SJSA1 (cell line): ENCODE measurements around the gene AGPAT4. TPM values are rescaled to one million over a fixed set of nuclear protein-coding genes. Genes with fewer than 3 reads are reported as not detected.

ENCODE experiments used
- DNase-seq, 2 experiments: peaks; one replicate each; pipeline ENCODE4 v3.0.0-alpha.2; 2015 to 2020; ENCODE audit warnings: low spot score in 2 of 2, low read depth in 1 of 2
- H3K27ac ChIP-seq: fragments of 250-450 bp; sonication (Bioruptor Pico); 2 replicates; pipeline ENCODE4 v1.5.1; 2020; ENCODE audit warnings: mild to moderate bottlenecking, moderate library complexity
- H3K27me3 ChIP-seq: fragments of 250-450 bp; sonication (Bioruptor Pico); replicated peaks from 2 replicates; pipeline ENCODE4 v1.5.1; 2020; ENCODE audit warnings: mild to moderate bottlenecking, moderate library complexity
- H3K36me3 ChIP-seq: fragments of 250-450 bp; sonication (Bioruptor Pico); 2 replicates; pipeline ENCODE4 v1.5.1; 2020; ENCODE audit warnings: mild to moderate bottlenecking
- H3K4me1 ChIP-seq: fragments of 250-450 bp; sonication (Bioruptor Pico); replicated peaks from 2 replicates; pipeline ENCODE4 v1.6.1; 2021; ENCODE audit warnings: mild to moderate bottlenecking
- H3K4me3 ChIP-seq: fragments of 250-450 bp; sonication (Bioruptor Pico); 2 replicates; pipeline ENCODE4 v1.5.1; 2020; ENCODE audit warnings: mild to moderate bottlenecking
- H3K9me3 ChIP-seq: fragments of 250-450 bp; sonication (Bioruptor Pico); replicated peaks from 2 replicates; pipeline ENCODE4 v1.5.1; 2020; ENCODE audit warnings: mild to moderate bottlenecking
- total RNA-seq: library from RNA; depleted of rRNA; stranded (reverse); fragments of >200 nt; shearing (Covaris generic); gene quantifications from 2 replicates; pipeline ENCODE4 v1.2.3, GENCODE V29; 2014

Gene AGPAT4
- total RNA-seq, 1 experiment from 2014 or later: 6.2 TPM

GRCh38 chr6:161163466-161164181, 110.2 kb downstream of the AGPAT4 start:
- H3K4me1 ChIP-seq: peaks cover 6% of the 10 kb centered on the region
- no peaks in the 10 kb centered on the region for H3K9me3 ChIP-seq
- peaks cover 14% of the 10 kb centered on the region; the same call in 1 of the 2 replicates for H3K36me3 ChIP-seq
- no peak overlapping the region for H3K4me3 ChIP-seq
- H3K27me3 ChIP-seq: no peaks in the 10 kb centered on the region
- DNase-seq: peak in 1 of 2 experiments; percentile 27
- H3K27ac ChIP-seq: no peak overlapping the region

GRCh38 chr6:161162722-161163121, 111.1 kb downstream of the AGPAT4 start:
- no peak overlapping the region for H3K27ac ChIP-seq
- DNase-seq: peak in 1 of 2 experiments; percentile 27
- H3K9me3 ChIP-seq: no peaks in the 10 kb centered on the region

GRCh38 chr6:161161889-161162624, 111.8 kb downstream of the AGPAT4 start:
- no peak overlapping the region for H3K4me3 ChIP-seq
- no peaks in the 10 kb centered on the region for H3K9me3 ChIP-seq
- no peaks in the 10 kb centered on the region for H3K27me3 ChIP-seq
- DNase-seq: peak in 1 of 2 experiments; percentile 28
- peaks cover 17% of the 10 kb centered on the region; the same call in 1 of the 2 replicates for H3K36me3 ChIP-seq
- no peaks in the 10 kb centered on the region for H3K4me1 ChIP-seq
- no peak overlapping the region for H3K27ac ChIP-seq

More at GRCh38 chr6:161162722-161163121, 111.1 kb downstream of the AGPAT4 start:
- Histone ChIP-seq H3K4me1 (no peaks in the 10 kb centered on the region), H3K4me3 (no peak overlapping the region), H3K27me3 (no peaks in the 10 kb centered on the region), H3K36me3 (peaks cover 17% of the 10 kb centered on the region; the same call in 1 of the 2 replicates)

- Histone ChIP-seq H3K27ac (no peak overlapping the region), H3K9me3 (no peaks in the 10 kb centered on the region), H3K4me3 (no peak overlapping the region), H3K27me3 (no peaks in the 10 kb centered on the region), H3K36me3 (peaks cover 17% of the 10 kb centered on the region; the same call in 1 of the 2 replicates), H3K4me1 (no peaks in the 10 kb centered on the region)
- DNase-seq: no peak
Measured at GRCh38 chr6:161161121-161161520, 112.7 kb downstream of the AGPAT4 start.

GRCh38 chr6:161154796-161155335, 119.0 kb downstream of the AGPAT4 start:
- Histone ChIP-seq H3K9me3 (no peaks in the 10 kb centered on the region), H3K4me3 (no peak overlapping the region), H3K4me1 (no peaks in the 10 kb centered on the region), H3K36me3 (peaks cover 8% of the 10 kb centered on the region), H3K27ac (no peak overlapping the region), H3K27me3 (no peaks in the 10 kb centered on the region)
- no peak for DNase-seq

- Histone ChIP-seq H3K4me3 (no peak overlapping the region), H3K36me3 (peaks cover 8% of the 10 kb centered on the region), H3K9me3 (no peaks in the 10 kb centered on the region), H3K27ac (no peak overlapping the region), H3K4me1 (no peaks in the 10 kb centered on the region), H3K27me3 (no peaks in the 10 kb centered on the region)
- DNase-seq: no peak
Measured at GRCh38 chr6:161153725-161154124, 120.1 kb downstream of the AGPAT4 start.

GRCh38 chr6:161152907-161153662, 120.8 kb downstream of the AGPAT4 start:
- DNase-seq: no peak
- H3K27me3 ChIP-seq: no peaks in the 10 kb centered on the region
- no peaks in the 10 kb centered on the region for H3K9me3 ChIP-seq

GRCh38 chr6:161152527-161152862, 121.4 kb downstream of the AGPAT4 start:
- Histone ChIP-seq H3K9me3 (no peaks in the 10 kb centered on the region), H3K36me3 (peaks cover 14% of the 10 kb centered on the region), H3K27me3 (no peaks in the 10 kb centered on the region), H3K4me1 (no peaks in the 10 kb centered on the region), H3K4me3 (no peak overlapping the region), H3K27ac (no peak overlapping the region)
- no peak for DNase-seq

More at GRCh38 chr6:161152907-161153662, 120.8 kb downstream of the AGPAT4 start:
- Histone ChIP-seq H3K27ac (no peak overlapping the region), H3K4me1 (no peaks in the 10 kb centered on the region), H3K36me3 (peaks cover 14% of the 10 kb centered on the region), H3K4me3 (no peak overlapping the region)

- Histone ChIP-seq H3K27me3 (no peaks in the 10 kb centered on the region), H3K4me3 (no peak overlapping the region), H3K36me3 (peaks cover 16% of the 10 kb centered on the region), H3K4me1 (no peaks in the 10 kb centered on the region), H3K27ac (no peak overlapping the region), H3K9me3 (no peaks in the 10 kb centered on the region)
- peak in 1 of 2 experiments; percentile 30 for DNase-seq
Measured at GRCh38 chr6:161151660-161152526, 122.0 kb downstream of the AGPAT4 start.

- H3K4me3 ChIP-seq: no peak overlapping the region
- no peaks in the 10 kb centered on the region for H3K9me3 ChIP-seq
- no peak overlapping the region for H3K27ac ChIP-seq
- no peaks in the 10 kb centered on the region for H3K4me1 ChIP-seq
- H3K36me3 ChIP-seq: peaks cover 16% of the 10 kb centered on the region
- H3K27me3 ChIP-seq: no peaks in the 10 kb centered on the region
- DNase-seq: no peak
Measured at GRCh38 chr6:161151059-161151645, 122.7 kb downstream of the AGPAT4 start.

- H3K9me3 ChIP-seq: no peaks in the 10 kb centered on the region
- no peak for DNase-seq
- H3K4me3 ChIP-seq: no peak overlapping the region
Measured at GRCh38 chr6:161150566-161150965, 123.3 kb downstream of the AGPAT4 start.

GRCh38 chr6:161150136-161150535, 123.7 kb downstream of the AGPAT4 start:
- Histone ChIP-seq H3K4me1 (no peaks in the 10 kb centered on the region), H3K27ac (no peak overlapping the region), H3K36me3 (peaks cover 19% of the 10 kb centered on the region), H3K27me3 (no peaks in the 10 kb centered on the region), H3K9me3 (no peaks in the 10 kb centered on the region), H3K4me3 (no peak overlapping the region)
- DNase-seq: no peak

More at GRCh38 chr6:161150566-161150965, 123.3 kb downstream of the AGPAT4 start:
- no peaks in the 10 kb centered on the region for H3K4me1 ChIP-seq
- no peaks in the 10 kb centered on the region for H3K27me3 ChIP-seq
- H3K36me3 ChIP-seq: peaks cover 16% of the 10 kb centered on the region
- H3K27ac ChIP-seq: no peak overlapping the region
